HG02884 (cell line): ENCODE results near the gene ZNF697.
A peak's percentile ranks its signal among the peaks of the same experiment; 100 is the strongest.
"Not testable (repeated sequence)": the region's sequence is repeated elsewhere in the genome, so short reads cannot be mapped to it uniquely, and the experiment has no call there.

ENCODE experiments used
- ATAC-seq: cut with Tn5 transposase; IDR thresholded peaks from one replicate; pipeline ENCODE4 v1.9.1; 2021; ENCODE audit warnings: mild to moderate bottlenecking, moderate library complexity; ENCODE audit not compliant: unreplicated experiment

Gene ZNF697

DNA sequence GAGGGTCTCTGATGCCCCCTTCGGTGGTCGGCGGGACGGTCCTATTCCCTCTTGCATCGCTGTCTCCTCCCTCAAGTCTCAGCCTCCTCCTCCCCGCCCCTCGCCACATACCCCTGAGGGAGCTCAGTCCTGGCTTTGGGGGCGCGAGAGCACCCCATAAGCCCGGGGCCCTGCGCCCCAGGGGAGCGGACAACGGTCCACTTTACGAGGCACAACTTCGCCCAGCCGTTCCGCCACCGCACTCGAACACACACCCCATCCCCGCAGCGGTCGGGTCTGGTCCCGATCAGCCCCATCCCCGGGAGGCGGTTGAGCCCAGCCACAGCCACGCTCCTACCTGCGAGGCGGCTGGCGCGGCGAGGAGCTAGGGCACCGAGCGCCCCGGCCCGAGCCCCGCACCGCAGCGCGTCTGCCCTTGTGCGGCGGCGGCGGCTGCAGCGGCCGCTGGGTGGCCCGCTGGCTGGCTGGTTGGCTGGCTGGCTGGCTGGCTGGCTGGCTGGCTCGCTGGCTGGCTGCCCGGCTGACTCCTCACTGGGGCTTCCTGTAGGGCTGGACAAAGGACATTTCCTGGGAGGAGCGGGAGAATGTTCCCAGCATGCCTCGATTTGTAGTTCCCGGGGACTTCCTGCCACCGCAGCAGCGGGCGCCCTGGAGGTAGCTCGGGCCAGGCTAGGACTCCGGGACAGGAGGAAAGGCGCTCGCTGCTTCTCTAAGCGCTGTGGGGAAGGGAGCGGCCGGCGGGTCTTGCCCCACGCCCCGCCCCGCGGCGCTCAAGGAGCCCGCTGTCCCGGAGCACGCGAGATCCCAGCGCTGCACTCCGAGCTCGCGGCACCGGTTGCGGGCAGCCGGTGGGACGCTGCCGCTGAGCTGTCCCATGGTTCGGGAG, at the start of gene ZNF697:
Gene ZNF697 (minus strand): TSS at position 533 of the 886 bp plus-strand sequence. CDS start 22,166 bp downstream, outside the sequence.
- peak; percentile 74 for ATAC-seq

DNA sequence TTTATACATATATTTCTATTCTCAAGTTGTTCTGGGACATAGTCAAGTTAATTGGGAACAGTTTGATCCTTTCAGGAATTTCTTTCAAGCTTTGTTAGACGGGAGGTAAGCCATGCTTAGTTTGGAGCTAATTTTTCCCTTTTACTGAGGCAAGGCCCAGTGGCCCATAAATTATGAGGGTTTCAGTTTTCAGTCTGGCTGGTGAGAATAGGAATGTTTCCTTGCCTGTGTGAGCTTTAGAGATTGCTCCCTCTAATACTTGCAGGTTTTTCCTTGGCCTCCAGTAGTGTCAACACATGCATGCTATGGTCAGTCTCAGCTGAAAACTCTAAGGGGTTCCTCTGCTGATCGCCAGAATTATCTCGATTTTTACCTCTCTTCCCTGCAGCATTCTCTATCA, 49.5 kb upstream of the ZNF697 start:
- ATAC-seq = no peak

DNA sequence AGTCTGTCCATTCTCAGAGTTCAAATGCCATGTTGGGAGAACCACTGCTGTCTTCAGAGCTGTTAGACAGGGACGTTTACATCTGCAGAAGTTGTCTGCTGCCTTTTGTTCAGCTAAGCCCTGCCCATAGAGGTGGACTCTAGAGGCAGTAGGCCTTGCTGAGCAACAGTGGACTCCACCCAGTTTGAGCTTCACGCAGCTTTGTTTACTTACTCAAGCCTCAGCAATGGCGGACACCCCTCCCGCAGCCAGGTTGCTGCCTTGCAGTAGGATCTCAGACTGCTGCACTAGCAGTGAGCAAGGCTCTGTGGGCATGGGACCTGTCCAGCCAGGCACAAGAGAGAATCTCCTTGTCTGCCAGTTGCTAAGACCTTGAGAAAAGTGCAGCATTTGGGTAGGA, 48.8 kb upstream of the ZNF697 start:
- ATAC-seq = not testable (repeated sequence)

DNA sequence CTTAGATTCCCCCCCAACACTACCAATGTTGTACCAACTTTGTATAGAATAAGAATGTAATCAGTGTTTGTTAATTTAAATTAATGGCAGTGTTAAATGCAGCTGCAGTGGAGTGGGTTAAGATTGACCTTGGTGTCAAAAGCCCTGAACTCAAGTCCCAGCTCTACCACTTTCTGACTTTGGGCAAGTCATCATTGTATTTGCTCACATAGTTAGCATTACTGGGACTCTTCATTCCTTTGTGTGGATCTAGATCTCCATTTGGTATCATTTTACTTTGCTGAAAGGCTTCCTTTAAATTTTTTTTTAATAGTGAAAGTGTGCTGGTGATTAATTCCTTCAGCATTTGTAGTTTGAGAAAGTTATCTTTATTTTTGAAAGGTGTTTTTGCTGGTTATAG, 41.4 kb upstream of the ZNF697 start:
- no peak for ATAC-seq

DNA sequence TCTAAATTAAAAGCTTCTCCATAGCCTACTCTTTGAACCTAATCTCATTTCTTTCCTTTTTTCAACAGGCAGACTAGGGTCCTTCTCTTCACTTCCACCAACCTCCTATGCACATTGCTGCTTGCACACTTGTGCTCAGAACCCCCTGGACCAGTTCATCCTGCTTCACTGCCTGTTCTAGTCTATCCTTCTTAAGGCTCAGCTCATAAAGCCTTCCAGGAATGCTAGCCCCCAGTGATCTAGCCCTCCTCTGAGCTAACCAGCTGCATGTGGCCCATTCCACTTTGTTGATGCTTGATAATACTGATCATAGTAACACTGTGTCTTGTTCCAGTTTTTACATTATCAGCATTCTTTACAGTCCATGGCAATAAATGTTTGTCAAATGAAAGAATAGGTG, 40.7 kb upstream of the ZNF697 start:
- ATAC-seq = no peak

DNA sequence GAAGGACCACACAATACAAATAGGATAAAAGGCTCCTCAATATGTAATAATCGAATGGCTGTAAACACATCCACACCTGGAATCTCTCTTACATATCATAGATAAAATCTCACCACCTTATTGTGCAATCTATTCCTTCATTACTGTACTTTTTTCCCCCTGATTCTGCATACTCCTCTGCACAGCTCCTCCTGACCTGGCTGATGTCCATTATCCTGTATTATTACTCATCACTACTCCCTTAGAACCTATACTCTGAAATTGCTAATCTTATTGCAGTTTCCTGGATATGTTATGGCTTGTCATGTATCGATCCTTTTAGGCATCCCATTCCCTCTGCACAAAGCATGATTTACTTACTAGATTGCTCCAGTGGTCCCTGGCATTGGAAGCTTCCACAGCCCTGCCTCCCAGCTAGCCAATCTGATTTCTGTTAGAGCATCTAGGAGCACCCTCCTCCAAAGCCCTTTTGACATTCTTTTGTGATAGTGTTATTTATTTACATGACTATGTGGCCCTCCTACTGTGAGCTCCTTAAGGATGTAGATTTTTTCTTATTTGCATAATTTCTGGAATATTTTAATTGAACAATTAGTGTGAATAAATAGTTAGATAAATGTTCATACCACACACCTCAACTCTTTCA, 39.5 kb upstream of the ZNF697 start:
- no peak for ATAC-seq

DNA sequence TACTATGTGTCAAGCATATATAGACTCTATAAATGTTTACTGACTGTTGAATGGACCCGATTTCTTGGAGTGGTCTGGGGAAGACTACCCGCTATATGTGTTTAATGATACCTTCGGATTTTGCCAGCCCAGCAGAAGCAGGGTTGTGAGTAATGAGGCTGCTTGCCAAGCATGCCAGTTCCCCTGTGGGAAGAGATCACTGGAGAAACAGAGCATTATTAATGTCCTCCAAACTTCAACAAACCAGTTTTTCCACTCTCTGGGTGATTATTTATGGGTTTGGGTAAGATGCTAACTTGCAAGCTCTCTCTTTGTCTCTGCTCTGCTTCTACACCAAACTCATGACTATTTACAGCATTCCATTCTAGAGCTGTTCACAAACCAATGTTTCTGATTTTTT, 38.6 kb upstream of the ZNF697 start:
- no peak for ATAC-seq

DNA sequence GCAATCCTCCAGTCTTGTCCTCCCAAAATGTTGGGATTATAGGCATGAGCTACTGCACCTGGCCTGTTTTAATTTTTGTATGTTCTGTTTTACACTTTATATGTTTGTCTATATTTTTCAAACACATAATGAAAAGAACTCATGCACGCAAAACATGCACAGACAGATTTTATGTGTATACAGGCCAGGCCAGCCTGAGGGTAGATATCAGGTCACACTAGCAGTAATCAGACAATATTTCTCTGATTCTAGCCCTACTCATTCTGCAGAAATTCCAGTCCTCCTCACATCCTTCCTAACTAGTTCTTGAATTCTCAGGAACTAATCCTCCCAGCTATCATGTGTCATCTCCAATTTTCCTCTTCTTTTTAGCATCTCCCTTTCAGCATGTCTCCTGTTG, 35.8 kb upstream of the ZNF697 start:
- no peak for ATAC-seq

DNA sequence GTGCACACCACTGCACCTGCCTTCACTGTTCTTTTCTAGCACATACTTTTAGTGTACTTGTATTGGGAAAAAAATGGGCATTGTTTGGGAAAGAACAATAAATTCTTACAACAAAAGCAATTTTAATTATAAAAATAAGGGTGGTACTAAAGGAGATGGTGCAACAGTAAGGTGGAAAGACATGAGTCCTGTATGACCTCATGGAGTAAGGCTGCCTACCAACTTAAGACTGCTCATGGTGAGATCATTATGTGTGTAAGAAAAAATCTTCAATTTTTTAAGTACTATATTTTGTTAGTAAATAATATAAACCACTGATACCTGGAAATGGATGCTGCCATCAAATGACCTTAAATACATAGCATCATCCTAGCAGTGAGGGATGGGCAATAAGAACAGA, 34.1 kb upstream of the ZNF697 start:
- ATAC-seq = no peak

DNA sequence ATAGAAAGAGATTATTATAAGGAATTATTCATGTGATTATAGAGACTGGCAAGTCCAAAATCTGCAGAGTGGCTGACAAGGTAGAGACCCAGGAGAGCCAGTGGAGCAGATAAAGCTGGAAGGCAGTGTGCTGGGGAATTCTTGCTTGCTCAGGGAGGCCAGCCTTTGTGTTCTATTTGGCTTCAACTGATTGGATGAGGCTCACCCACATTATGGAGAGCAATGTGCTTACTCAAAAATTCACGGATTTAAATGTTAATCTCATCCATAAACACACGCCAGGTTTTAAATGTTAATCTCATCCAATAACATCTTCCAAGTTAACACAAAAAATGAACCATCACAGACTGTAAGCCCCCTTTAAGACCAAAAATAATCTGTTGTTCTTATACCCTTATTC, 33.5 kb upstream of the ZNF697 start:
- ATAC-seq = no peak

DNA sequence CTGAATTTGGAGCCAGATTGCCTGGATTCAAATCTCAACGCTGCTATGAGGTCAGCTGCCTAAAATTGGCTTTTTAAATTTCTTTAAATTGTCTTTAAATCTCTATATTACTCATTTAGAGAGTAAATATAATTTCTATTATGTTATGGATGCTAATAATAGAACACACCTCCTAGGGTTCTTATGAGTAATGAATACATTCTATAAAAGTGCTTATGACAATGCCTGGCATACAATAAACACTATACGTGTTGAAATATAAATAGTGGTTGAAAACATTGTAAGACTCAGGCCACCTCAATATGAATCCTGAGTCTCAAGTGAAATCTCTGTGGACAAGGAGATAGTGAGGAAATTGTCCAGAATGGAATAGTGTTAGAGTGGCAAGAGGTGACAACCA, 32.7 kb upstream of the ZNF697 start:
- no peak for ATAC-seq

DNA sequence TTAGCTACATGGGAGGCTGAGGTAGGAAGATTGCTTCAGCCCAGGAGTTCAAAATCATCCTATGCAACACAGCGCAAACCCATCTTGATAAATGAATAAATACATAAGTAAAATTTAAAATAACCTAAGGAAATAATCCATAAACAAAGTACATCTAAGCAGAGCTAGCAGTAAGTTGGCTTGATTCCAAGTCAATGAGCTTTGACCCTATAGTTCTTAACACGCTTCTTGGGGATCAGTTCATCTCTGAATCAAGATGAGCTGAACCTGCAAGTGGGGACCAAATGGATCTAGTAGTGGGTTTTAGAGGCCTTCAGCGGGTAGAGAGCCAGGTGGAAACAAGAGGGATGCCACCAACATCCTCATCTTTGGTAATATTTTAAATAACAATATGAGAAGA, 32.1 kb upstream of the ZNF697 start:
- ATAC-seq = no peak

DNA sequence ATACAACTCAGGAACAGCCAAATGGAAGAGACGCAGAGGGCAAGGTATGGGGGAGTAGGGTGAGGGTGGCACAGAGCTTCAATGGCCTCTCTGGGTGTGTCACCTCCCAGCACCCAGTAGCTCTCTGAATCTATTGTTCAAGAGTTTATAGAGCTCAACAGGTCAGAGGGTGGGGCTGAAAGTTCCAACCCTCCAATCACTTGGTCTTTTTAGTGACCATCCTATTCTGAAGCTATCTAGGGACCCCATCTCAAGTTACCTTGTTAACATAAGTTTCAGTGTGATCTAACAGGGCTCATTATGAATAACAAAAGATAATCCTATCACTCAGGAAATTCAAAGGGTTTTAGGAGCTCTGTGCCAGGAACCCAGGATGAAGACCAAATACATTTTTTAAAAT, 31.2 kb upstream of the ZNF697 start:
- no peak for ATAC-seq

DNA sequence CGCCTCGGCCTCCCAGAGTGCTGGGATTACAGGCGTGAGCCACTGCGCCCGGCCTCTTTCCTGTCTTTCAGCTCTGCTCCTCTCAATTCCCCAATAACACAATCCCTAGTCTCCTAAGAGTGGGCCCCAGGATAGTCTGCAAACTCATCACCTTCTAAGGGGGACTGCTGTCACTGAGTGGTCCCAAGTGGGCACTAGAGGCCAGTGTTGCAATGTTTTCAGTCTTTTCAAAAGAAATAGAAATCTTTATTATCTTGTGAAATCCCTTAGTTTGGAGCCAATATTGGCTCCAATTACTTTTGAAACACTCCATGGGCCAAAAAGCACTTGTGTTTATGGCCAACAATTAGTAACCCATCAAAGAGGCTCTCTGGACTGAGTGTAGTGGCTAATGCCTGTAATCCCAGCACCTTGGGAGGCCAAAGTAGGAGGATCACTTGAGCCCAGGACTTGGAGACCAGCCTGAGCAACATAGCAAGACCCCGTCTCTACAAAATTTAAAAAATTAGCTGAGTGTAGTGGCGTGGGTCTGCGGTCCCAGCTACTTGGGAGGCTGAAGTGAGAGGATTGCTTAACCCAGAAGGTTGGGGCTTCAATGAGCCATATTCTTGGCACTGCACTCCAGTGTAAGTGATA, 28.6 kb upstream of the ZNF697 start:
- ATAC-seq = no peak

DNA sequence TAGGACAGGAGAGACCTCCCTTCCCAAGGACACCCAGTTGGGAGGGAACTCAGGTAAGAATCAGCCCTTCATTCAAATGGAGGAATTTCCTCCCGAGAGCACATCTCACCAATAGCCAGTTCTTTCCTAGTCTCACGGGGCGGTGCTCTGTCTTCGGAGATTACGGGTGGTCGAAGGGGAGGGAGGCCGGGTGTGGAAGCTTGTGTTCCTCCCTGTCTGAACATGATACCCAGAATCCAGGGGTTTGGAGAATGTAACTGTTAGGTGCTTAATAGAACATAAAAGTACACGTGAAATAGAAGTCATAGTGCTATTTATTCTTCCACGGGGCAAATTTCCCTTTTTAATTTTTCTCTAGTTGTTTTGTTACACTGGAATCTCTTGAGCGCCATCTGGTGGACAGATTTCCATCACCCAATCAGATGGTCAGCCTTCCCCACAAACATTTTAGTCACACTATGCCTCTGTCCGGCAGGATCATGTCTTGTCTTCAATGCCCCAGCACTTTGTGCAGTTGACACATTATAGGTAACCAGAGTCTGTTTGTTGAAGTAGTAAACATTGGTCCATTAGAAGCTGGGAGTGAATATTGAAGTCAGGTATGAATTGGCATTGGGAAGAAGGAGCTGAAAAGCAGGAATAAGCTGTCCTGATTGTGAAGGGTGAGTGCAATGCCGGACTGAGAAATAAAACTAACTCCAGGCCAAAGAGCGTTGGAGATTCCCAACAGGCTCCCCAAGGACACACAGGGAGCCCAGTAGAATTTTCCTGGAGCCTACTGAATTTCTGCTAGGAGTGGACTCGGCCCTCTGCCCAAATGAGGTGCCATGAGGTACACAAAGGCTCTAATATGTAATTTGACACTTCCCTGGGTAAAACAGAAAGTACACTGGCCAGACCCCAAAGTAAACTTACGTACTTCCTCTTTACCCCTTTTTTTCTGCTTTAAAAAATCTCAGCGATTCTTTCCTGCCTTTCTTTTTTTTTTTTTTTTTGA, 27.6 kb upstream of the ZNF697 start:
- no peak for ATAC-seq

DNA sequence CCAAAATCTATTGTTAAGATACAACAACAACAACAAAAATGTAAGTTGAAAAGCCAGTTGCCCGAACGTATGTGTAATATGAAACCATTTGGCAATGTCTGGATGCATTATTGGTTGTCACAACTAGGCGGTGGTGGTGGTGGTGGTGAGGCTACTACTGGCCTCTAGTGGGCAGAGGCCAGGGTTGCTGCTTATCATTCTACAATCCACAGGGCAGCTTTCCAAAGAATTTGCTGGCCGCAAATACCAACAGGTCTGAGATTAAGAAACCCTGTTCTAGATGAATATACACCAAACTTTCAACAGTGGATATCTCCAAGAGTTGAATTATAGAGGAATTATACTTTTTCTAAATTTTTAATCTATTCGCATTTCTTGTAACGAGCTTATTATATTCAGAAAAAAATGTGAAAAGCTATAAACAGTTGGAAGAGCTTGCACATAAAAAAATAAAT, 26.8 kb upstream of the ZNF697 start:
- ATAC-seq = no peak

DNA sequence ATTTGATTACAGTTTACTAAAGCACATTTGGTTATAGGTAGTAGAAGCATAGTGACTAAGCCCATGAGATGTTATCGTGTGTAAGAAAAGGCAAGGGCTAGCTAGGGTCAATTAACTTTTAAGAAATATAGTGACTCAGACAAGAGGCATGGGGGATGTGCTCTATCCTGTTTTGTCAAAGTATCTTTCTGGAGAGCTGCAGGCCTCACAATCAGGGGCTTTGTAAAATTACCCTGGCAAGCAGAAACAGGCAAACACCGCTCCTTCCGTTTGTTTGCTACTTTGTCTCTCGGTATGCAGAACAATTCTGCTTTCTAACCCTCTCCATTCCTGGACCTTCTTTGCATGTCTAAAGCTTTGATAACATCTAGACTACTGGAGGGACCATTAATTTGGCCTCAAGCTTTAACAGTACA, 26.1 kb upstream of the ZNF697 start:
- ATAC-seq = no peak

DNA sequence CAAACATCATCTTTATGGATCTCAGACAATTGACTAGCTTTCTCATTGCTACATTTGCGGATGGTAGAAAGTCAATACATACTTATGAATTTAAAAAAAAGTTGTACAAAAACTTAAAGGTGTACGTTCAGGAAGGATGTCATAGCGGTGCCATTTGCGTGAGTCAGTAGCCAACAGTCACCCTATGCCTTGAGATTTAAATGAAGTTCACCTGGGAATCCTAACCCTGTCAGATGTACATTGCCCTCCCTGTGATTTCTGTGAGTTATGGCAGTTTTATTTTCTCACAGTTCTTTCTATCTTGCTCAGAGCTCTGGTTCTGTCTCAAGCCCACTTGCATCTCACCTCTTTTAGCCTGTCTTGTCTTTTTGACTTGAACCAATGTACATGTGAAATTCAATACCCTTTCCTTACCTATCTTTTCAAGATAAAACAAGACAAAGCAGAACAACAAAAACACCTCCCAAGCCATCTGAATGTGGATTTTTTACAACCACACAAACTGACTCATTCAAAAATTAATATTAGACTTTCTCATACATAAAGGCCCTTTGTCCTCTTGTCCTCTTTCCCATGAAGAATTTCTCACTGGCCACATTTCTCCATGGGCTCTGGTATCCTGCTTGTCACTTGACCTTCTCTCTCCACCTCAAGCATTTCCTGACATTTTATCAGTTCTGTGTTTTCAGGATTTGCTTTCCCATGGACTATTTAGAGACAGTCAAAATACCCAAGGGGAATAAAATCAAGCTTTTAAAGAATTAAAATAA, 25.3 kb upstream of the ZNF697 start:
- ATAC-seq = no peak

DNA sequence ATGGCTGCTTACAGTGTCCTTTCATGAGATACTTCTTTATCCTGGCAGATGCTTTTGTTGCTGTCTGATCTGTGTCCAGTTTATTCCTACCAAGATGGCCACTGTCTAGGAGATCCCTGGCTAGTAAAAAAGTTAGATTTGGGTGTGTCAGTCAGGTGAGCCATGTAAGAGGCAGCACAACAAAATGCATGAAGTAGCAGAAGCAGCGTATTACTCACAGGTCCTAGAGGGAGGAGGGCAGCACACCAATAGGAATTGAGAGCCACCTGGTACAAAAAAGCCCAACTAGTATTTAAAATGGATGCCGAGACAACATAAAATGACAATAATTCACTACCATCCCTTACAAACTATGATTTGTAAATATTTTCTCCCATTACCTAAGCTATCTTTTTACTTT, 22.8 kb upstream of the ZNF697 start:
- ATAC-seq = no peak

DNA sequence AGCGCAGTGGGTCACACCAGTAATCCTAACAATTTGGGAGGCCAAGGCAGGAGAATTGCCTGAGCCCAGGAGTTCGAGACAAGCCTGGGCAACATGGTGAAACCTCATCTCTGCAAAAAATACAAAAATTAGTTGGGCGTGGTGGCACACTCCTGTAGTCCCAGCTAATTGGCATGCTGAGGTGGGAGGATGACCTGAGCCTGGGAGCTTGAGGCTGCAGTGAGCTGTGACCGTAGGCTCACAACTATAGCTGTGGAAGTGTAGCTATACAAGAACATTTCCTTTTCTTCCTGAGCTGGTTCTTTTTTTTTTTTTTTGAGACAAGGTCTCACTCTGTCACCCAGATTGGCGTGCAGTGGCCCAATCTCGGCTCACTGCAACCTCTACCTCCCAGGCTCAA, 19.1 kb upstream of the ZNF697 start:
- no peak for ATAC-seq
